Activated naive CD4-positive, alpha-beta T cell treated with anti-CD3 and anti-CD28 coated beads, Interleukin-2, amount 50 U/mL, for 72 hours (primary cell): ENCODE results near the gene QKI. TPM values are rescaled to one million over a fixed set of nuclear protein-coding genes. Genes with fewer than 3 reads are reported as not detected.

Experiments
- ATAC-seq, 2 donors: fragments of 150-1000 bp; cut with Tn5 transposase; 2 replicates each; pipeline ENCODE4 v1.10.0; 2021; ENCODE audit warnings: mild to moderate bottlenecking in 2 of 2, moderate library complexity in 2 of 2
- DNase-seq, 2 donors: peaks; one replicate each; pipeline ENCODE4 v3.0.0; 2021 to 2022; ENCODE audit warnings: low spot score in 2 of 2
- H3K27ac Mint-ChIP-seq, 2 donors: one replicate each; pipeline ENCODE4 v1.8.0; 2022; ENCODE audit warnings: mild to moderate bottlenecking in 2 of 2, mixed read lengths in 2 of 2
- H3K36me3 Mint-ChIP-seq, 2 donors: one replicate each; pipeline ENCODE4 v1.8.0; 2022; ENCODE audit warnings: mixed read lengths in 2 of 2
- H3K9me3 Mint-ChIP-seq, 2 donors: one replicate each; pipeline ENCODE4 v1.8.0; 2022; ENCODE audit warnings: mixed read lengths in 2 of 2
- total RNA-seq, 2 donors: library from RNA; stranded (reverse); gene quantifications; one replicate each; pipeline ENCODE4 v1.2.3, GENCODE V29; 2022

The QKI gene
- total RNA-seq, 2 donors from 2014 or later: 54.7 to 61.8 TPM

GRCh38 chr6:163516908-163517307 is 102.4 kb downstream of the QKI start:
- ATAC-seq (no peak), DNase-seq (no peak)
- Mint-ChIP-seq H3K27ac (no peak overlapping the region), H3K36me3 (no peaks in the 10 kb centered on the region), H3K9me3 (no peaks in the 10 kb centered on the region)

GRCh38 chr6:163520956-163521355 is 106.4 kb downstream of the QKI start:
- DNase-seq: no peak
- Mint-ChIP-seq H3K36me3 (no peaks in the 10 kb centered on the region), H3K9me3 (no peaks in the 10 kb centered on the region), H3K27ac (no peak overlapping the region)
- ATAC-seq: no peak

GRCh38 chr6:163522033-163522432 is 107.5 kb downstream of the QKI start:
- DNase-seq: no peak
- Mint-ChIP-seq H3K36me3 (no peaks in the 10 kb centered on the region), H3K27ac (no peak overlapping the region), H3K9me3 (no peaks in the 10 kb centered on the region)
- ATAC-seq: no peak

GRCh38 chr6:163525926-163526325 is 111.4 kb downstream of the QKI start:
- no peaks in the 10 kb centered on the region for H3K9me3 Mint-ChIP-seq
- no peaks in the 10 kb centered on the region for H3K36me3 Mint-ChIP-seq
- DNase-seq: no peak
- no peak overlapping the region for H3K27ac Mint-ChIP-seq
- ATAC-seq: no peak

GRCh38 chr6:163526346-163526745 is 111.8 kb downstream of the QKI start:
- H3K27ac Mint-ChIP-seq: no peak overlapping the region
- ATAC-seq (no peak), DNase-seq (no peak)
- H3K36me3 Mint-ChIP-seq: no peaks in the 10 kb centered on the region
- no peaks in the 10 kb centered on the region for H3K9me3 Mint-ChIP-seq

GRCh38 chr6:163527291-163527690 is 112.8 kb downstream of the QKI start:
- DNase-seq (no peak), ATAC-seq (no peak)
- Mint-ChIP-seq H3K27ac (no peak overlapping the region), H3K36me3 (no peaks in the 10 kb centered on the region), H3K9me3 (no peaks in the 10 kb centered on the region)

- no peak for DNase-seq
- ATAC-seq: no peak
- no peaks in the 10 kb centered on the region for H3K36me3 Mint-ChIP-seq
- no peaks in the 10 kb centered on the region for H3K9me3 Mint-ChIP-seq
- no peak overlapping the region for H3K27ac Mint-ChIP-seq
Measured at GRCh38 chr6:163529605-163530004, 115.1 kb downstream of the QKI start.

GRCh38 chr6:163530406-163530805 is 115.9 kb downstream of the QKI start:
- H3K36me3 Mint-ChIP-seq: no peaks in the 10 kb centered on the region
- no peak overlapping the region for H3K27ac Mint-ChIP-seq
- no peak for ATAC-seq
- DNase-seq: no peak
- H3K9me3 Mint-ChIP-seq: no peaks in the 10 kb centered on the region

GRCh38 chr6:163531122-163531521 is 116.6 kb downstream of the QKI start:
- ATAC-seq (no peak), DNase-seq (no peak)
- H3K36me3 Mint-ChIP-seq: no peaks in the 10 kb centered on the region
- H3K27ac Mint-ChIP-seq: no peak overlapping the region
- no peaks in the 10 kb centered on the region for H3K9me3 Mint-ChIP-seq

- DNase-seq: no peak
- no peak for ATAC-seq
- Mint-ChIP-seq H3K36me3 (no peaks in the 10 kb centered on the region), H3K27ac (no peak overlapping the region), H3K9me3 (no peaks in the 10 kb centered on the region)
Measured at GRCh38 chr6:163532526-163533078, 118.1 kb downstream of the QKI start.

- H3K27ac Mint-ChIP-seq: no peak overlapping the region
- no peaks in the 10 kb centered on the region for H3K36me3 Mint-ChIP-seq
- DNase-seq (no peak), ATAC-seq (no peak)
- no peaks in the 10 kb centered on the region for H3K9me3 Mint-ChIP-seq
Measured at GRCh38 chr6:163533443-163533842, 118.9 kb downstream of the QKI start.

- DNase-seq (no peak), ATAC-seq (no peak)
- Mint-ChIP-seq H3K9me3 (no peaks in the 10 kb centered on the region), H3K27ac (no peak overlapping the region), H3K36me3 (no peaks in the 10 kb centered on the region)
Measured at GRCh38 chr6:163536770-163537169, 122.3 kb downstream of the QKI start.

- no peak for ATAC-seq
- no peak overlapping the region for H3K27ac Mint-ChIP-seq
Measured at GRCh38 chr6:163538331-163538730, 123.8 kb downstream of the QKI start.

GRCh38 chr6:163539101-163539762 is 124.7 kb downstream of the QKI start:
- no peaks in the 10 kb centered on the region for H3K36me3 Mint-ChIP-seq
- H3K27ac Mint-ChIP-seq: peak overlapping the region in 1 of 2 donors; percentile 12
- no peaks in the 10 kb centered on the region for H3K9me3 Mint-ChIP-seq
- ATAC-seq (no peak), DNase-seq (no peak)

More at GRCh38 chr6:163538331-163538730, 123.8 kb downstream of the QKI start:
- Mint-ChIP-seq H3K36me3 (no peaks in the 10 kb centered on the region), H3K9me3 (no peaks in the 10 kb centered on the region)
- no peak for DNase-seq

- H3K9me3 Mint-ChIP-seq: no peaks in the 10 kb centered on the region
- no peak for ATAC-seq
- H3K27ac Mint-ChIP-seq: no peak overlapping the region
- H3K36me3 Mint-ChIP-seq: peaks cover 0 to 6% of the 10 kb centered on the region in 2 donors
- no peak for DNase-seq
Measured at GRCh38 chr6:163543321-163543720, 128.8 kb downstream of the QKI start.

GRCh38 chr6:163545370-163545769 is 130.9 kb downstream of the QKI start:
- no peak overlapping the region for H3K27ac Mint-ChIP-seq
- DNase-seq (no peak), ATAC-seq (no peak)
- peaks cover 0 to 6% of the 10 kb centered on the region in 2 donors for H3K36me3 Mint-ChIP-seq
- no peaks in the 10 kb centered on the region for H3K9me3 Mint-ChIP-seq

GRCh38 chr6:163547287-163547686 is 132.8 kb downstream of the QKI start:
- H3K36me3 Mint-ChIP-seq: peaks cover 0 to 6% of the 10 kb centered on the region in 2 donors
- H3K27ac Mint-ChIP-seq: no peak overlapping the region
- no peak for ATAC-seq
- DNase-seq: no peak
- H3K9me3 Mint-ChIP-seq: no peaks in the 10 kb centered on the region

- ATAC-seq: no peak
- H3K36me3 Mint-ChIP-seq: peaks cover 0 to 6% of the 10 kb centered on the region in 2 donors
Measured at GRCh38 chr6:163548624-163549023, 134.1 kb downstream of the QKI start.

More at GRCh38 chr6:163548624-163549023, 134.1 kb downstream of the QKI start:
- no peak overlapping the region for H3K27ac Mint-ChIP-seq
- DNase-seq: no peak
- H3K9me3 Mint-ChIP-seq: no peaks in the 10 kb centered on the region
